GM13977 (cell line): ENCODE measurements around the gene FRMD4A.

Source experiments
- DNase-seq: peaks from one replicate; pipeline ENCODE4 v3.0.0; 2012; ENCODE audit warnings: low spot score
- CTCF ChIP-seq: IDR thresholded peaks from 2 replicates; pipeline ENCODE4 v1.5.1; 2012; ENCODE audit warnings: mild to moderate bottlenecking, control low read depth; ENCODE audit not compliant: insufficient read depth; ENCODE audit errors: extremely low read depth, missing control alignments
- in situ Hi-C: fragments of 300-500 bp; cut with MboI; formaldehyde crosslinking; loops from one replicate; pipeline ENCODE4 v1.12.0; 2022; ENCODE audit warnings: low sequenced_read_pairs, low pct_unique_long_range_greater_than_20kb, mixed read lengths, inconsistent platforms; ENCODE audit not compliant: unreplicated experiment

Gene FRMD4A

GRCh38 chr10:14182781-14183180 is 147.9 kb downstream of the FRMD4A start:
- in situ Hi-C loops: no loop called here
- DNase-seq: no peak
- no peak for TF ChIP-seq CTCF

- DNase-seq: no peak
- no peak for TF ChIP-seq CTCF
- in situ Hi-C loops: no loop called here
These were observed 149.2 kb downstream of the FRMD4A start for GRCh38 chr10:14181567-14181936.

- no peak for TF ChIP-seq CTCF
- in situ Hi-C loops: no loop called here
- no peak for DNase-seq
These were observed 149.7 kb downstream of the FRMD4A start for GRCh38 chr10:14180911-14181566.

GRCh38 chr10:14179251-14179650 is 151.5 kb downstream of the FRMD4A start:
- no peak for TF ChIP-seq CTCF
- no peak for DNase-seq
- in situ Hi-C loops: no loop called here

GRCh38 chr10:14173706-14174594 is 156.8 kb downstream of the FRMD4A start:
- no peak for DNase-seq
- in situ Hi-C loops: no loop called here
- TF ChIP-seq CTCF: no peak

GRCh38 chr10:14173391-14173705 is 157.4 kb downstream of the FRMD4A start:
- DNase-seq: no peak
- TF ChIP-seq CTCF: no peak
- in situ Hi-C loops: no loop called here
